Stimulated activated CD4-positive, alpha-beta T cell treated with anti-CD3 and anti-CD28 coated beads, Interleukin-15, amount 100 ng/mL, for 1 hour (primary cell): Measurements from ENCODE around the gene CHRND.
"Not testable (repeated sequence)": the region's sequence is repeated elsewhere in the genome, so short reads cannot be mapped to it uniquely, and the experiment has no call there.

Source experiments
- DNase-seq, 2 donors: peaks; one replicate each; pipeline ENCODE4 v3.0.0-alpha.2; 2020; ENCODE audit warnings: low read depth in 1 of 2, low spot score in 1 of 2

Gene CHRND

DNA sequence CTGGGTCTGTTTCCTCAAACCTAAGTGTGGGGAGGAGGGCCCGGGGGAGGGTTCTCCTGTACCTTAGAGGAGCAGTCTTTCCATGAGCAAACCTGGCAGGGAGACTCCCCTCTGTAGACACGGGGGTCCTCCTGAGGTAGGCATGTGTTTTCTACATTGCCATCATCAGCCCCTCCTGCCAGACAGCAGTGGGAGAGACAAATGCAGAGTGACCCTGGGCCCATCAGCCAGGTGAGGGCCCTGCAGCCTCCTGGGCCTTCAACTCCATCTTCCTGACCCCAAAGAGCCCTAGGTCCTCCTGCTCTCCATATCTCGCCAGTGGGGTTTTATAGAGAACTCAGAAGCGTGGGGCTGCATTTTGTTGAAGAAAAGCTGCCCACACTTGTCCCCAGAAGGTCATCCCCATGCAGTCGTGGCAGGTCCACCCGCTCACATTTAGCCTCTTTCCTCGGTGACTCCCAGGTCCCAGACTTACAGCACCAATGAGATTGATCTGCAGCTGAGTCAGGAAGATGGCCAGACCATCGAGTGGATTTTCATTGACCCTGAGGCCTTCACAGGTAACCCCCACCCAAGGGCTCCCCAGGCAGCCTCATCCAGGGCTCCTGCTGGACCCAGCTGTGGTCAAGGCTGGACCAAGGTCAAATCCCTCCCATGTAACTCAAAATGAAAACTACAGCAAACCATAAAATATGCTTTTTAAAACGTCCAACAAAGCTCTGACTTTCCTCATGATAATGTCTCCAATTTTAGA, 16.2 kb downstream of the CHRND start:
- DNase-seq, result no peak

GRCh38 chr2:232542715-232543467, 16.9 kb downstream of the CHRND start:
- DNase-seq, result no peak

DNA sequence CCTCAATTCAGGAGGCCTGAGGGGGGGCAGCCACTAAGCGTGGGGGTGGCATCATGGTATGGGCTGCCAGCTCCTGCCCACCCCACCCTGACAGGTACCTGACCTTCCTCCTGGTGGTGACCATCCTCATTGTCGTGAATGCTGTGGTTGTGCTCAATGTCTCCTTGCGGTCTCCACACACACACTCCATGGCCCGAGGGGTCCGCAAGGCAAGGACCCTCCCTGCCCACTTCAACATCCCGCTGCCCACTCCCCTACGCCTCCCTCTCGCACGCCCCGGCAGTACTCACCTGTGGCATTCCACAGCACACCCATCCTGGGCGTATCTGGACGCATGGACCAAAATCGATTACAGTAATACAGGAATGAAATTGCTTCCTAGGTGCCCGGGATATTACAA, 17.5 kb downstream of the CHRND start:
- no peak for DNase-seq

DNA sequence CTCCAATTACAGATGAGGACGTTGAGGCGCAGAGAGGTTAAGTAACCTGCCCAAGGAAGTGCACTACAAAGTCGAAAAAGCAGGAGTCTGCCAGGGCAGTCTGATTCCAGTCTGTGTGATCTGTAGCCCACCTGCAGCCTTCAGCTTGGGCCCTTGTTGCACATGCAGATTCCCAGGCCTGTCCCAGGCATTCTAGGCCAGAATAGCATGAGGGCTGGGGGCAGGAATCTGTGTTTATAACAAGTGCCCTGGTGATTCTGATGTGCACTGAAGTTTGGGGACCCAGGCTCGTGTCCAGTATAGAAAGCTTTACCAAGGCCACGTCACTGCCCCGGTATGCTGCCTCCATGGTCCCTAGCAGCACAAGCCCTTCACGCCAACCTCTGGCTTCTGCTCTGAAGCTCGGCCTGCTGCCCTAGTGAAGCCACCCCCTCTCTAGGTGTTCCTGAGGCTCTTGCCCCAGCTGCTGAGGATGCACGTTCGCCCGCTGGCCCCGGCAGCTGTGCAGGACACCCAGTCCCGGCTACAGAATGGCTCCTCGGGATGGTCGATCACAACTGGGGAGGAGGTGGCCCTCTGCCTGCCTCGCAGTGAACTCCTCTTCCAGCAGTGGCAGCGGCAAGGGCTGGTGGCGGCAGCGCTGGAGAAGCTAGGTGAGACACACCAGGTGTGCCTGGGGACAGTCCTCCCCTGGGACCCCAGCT, 18.1 kb downstream of the CHRND start:
- no peak for DNase-seq

DNA sequence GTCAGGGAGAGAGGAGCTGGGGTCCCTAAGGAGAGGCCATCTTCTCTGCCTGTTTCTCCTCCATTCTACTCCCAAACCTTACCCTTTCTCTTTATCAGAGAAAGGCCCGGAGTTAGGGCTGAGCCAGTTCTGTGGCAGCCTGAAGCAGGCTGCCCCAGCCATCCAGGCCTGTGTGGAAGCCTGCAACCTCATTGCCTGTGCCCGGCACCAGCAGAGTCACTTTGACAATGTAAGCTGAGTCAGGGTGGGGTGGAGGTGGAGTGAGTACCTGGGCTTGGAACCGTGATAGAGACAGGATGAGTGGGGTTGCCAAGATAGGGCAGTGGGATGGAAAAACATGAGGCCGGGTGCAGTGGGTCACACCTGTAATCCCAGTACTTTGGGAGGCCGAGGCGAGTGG, 18.7 kb downstream of the CHRND start:
- no peak for DNase-seq

GRCh38 chr2:232545511-232546375, 19.8 kb downstream of the CHRND start:
- no peak for DNase-seq

GRCh38 chr2:232547991-232548390, 22.0 kb downstream of the CHRND start:
- no peak for DNase-seq

- DNase-seq, result peak in 1 of 2 donors; percentile 12
Observed at GRCh38 chr2:232549655-232550353, 23.8 kb downstream of the CHRND start.

DNA sequence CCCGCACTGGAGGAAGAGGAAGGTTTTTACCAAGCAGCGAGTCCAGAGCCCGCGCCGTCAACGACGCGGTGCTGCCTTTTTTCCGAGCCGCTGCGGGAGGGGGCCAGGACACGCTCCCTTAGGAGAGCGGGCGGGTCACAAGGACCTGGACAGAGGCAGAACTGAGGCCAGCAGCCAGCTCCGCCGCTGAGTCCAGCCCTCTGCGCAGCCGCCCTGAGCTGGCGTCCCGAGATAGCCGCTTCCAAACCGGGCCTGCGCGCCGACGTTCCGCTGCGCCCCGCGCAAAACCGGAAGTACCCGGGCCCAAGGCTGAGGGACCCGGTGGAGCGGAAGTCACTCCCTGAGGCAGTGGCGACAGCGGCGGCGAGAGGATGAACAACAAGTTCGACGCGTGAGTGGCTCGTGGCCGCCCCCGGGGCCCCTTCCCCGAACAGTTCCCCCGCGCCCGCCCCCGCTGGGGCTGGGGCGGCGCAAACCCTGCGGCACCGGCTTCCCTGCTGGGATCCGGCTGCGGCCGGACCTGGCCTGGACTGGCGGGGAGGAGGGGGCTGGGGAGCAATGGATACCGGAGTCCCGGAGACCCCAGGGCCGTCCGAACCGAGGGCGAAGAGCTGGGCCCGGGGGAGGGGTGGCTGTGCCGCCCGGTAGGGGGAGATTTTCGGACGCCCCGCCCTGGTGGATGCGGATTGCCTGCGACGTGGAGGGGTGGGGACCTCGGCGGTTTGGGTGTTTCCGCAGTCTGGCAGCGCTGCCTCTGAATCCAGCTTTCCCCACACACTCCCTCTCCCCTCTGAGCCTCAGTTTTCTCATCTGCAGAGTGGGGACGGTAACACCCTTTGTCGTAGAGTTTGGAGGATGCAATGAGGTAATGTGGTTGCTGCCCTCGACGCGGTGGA, 24.6 kb downstream of the CHRND start, which contains the start of the genes EIF4E2 and TIGD1:
Gene EIF4E2, plus strand, starts transcription at position 336 of the 896 bp plus-strand sequence. Its CDS starts 36 bp downstream, at position 372.
Gene TIGD1, minus strand, starts transcription at position 204 of the 896 bp plus-strand sequence. CDS start 675 bp downstream, outside the sequence.
- DNase-seq, result peak; percentile 73 to 88

DNA sequence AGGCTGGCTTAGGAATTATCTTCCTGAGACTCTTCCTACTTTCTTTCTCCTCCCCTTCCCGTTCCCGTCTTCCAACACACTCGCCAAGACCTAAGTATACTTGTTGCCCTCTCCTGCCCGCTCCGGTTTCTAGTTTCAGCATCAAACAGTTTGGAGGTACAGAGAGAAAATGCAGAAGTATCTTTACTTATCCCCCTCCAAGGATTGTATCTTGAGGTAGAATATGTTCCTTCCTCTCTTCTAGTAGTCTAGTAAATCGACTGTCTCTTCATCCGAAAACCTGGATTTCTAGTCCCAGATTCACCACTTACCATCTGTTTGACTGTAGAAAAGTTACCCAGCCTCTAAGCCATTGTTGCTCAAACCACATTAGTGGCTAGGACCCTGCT, 25.3 kb downstream of the CHRND start:
- DNase-seq, result no peak

- DNase-seq, result no peak
Observed at GRCh38 chr2:232551776-232552175, 25.8 kb downstream of the CHRND start.

DNA sequence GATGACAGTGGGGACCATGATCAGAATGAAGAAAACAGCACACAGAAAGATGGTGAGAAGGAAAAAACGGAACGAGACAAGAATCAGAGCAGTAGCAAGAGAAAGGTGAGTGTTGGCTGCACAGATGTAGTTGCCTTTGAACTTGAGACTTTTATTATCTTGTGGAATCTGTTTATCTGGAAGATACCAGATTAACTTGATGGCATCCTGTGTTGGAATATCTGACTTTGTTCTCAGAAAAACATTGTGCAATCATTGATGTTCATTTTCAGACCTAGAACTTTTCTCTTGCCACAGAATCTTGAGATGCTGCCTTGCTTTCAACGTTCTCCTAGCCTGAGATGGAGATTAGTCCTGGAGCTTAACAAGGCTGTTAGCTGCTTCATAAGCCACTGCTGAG, 30.5 kb downstream of the CHRND start:
- DNase-seq, result no peak

DNA sequence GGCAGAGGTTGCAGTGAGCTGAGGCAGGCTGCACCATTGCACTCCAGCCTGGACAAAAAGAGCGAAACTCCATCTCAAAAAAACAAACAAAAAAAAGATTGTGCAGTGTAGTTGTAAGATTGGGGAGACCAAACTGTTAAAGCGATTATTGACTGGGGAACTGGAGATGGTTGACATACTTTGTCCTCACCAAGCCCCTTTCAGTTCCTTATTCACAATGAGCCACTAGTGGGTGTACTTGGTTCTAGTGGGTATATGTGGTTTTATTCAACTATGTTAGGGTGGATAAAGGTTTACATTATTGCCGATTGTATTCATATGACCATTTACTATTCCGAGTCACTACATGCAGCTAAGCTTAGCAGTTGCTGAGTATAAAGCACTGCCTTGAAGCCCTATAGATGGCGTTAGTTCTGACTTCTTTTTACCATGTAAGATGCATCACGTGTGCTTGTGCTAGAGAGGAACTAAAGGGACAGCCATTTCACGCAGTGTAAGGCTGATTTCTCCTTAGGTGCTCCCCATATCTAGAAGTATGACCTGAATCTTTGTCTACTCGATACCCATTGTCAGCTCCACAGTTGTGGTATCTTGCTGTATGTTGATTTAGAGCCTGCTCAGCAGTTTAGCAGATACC, 36.7 kb downstream of the CHRND start:
- DNase-seq, result no peak

DNA sequence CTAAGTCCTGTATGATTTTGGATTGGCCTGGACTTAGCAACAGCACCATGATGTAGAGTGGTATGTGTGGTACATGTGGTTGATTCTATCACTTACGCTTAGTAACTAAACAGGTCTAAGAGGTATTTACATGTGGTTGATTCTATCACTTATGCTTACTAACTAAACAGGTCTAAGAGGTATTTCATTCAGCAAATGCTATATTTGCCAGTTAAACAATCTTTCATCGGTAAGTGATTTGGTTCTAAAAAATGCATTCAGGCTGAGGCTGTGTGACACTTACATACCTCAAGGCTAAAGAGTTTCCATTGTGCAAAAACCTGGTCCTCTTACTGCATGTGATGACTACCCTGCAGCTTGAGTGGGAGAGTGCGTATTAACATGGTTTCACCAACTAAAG, 37.6 kb downstream of the CHRND start:
- DNase-seq, result no peak

DNA sequence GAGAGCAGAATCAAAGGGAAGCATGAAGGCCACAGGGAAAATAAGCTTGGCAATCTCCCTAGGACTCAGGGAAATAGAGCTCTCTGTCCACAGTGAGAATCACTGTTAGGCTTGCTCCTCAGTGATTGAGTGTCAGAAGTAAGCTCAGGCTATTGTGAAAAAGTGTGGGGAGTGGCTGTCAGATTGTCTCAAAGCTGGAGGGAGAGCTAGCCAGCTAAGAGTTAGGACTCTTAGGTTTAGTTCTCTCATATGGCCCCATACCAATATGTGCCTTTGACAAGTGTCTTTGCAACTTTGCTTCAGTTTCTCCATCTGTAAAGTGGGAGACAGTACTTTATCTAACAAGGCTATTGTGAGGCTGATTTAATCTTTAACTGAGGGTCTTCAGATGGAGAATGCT, 41.8 kb downstream of the CHRND start:
- DNase-seq, result no peak

DNA sequence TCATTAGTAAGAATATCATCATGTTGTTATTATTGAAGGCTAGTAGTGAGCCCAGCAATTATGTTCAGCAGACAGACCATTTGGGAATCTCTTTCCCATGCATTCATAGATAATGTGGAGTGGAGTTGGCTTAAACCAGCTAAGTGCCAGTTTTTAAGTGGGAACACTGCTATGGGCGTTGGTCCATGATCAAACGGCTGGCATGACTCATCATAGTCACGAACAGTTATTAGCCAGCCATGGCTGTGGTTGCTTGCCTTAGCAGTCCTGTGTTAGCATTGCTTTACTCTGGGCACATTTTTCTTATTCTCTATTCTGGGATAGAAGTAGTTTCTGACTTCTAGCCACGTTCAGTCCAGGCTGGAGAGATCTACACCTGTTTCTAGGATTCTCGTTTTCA, 42.2 kb downstream of the CHRND start:
- DNase-seq, result no peak

DNA sequence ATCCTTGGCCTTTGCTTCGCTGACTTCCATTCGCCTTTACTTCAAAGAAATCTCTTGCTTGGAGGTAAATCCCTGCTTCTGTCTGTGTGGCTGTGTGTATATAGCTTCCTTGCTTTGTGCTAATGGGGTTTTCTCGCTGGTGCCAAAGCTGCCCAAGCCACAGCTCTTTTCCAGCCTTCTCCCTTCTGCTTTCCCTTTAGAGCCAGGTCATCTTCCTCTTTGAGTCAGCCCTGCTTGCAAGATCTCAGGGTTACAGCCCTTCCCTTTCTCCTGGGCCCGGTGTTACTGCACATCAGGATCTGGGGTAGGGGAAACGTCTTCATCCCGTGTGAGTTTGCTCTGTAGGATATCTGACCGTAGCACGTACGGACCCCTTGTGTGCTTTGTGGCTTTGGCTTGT, 43.6 kb downstream of the CHRND start:
- DNase-seq, result no peak

DNA sequence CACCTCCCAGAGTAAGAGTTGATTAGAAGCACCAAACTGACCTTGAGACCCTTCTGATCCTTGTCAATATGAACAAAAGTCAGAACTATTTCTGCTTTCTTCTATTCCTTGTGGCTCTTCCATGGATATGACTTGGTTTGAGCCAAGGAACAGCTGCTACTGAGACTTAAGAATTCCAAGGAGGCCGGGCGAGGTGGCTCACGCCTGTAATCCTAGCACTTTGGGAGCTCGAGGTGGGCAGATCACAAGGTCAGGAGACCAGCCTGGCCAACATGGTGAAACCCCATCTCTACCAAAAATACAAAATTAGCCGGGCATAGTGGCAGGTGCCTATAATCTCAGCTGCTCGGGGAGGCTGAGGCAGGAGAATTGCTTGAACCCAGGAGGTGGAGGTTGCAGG, 44.5 kb downstream of the CHRND start:
- not testable (repeated sequence) for DNase-seq

DNA sequence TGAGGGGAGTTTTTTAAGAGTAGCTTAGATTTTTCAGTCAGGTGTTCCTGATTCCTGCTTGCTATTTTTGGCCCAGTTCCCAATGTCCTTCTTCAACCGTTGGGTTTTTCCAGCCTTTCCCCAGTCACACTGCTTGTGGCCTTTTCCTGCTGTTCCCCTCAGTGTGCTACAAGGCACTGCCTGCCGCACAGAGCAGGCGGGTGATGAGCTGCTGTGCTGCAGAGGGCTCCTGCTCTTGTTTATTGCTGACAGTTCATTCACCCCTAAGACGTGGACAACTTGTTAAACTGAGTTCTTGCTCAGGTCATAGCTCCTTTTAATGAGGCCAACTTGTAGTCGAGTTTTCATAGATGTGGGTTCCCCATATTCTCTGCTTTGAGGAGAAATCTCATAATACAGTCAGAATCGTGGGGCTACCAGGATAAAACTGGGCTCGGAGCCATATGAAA, 45.1 kb downstream of the CHRND start:
- no peak for DNase-seq
